Activated T-helper 17 cell treated with anti-CD3 and anti-CD28 coated beads, Interleukin-2, amount 50 U/mL, for 72 hours (primary cell): ENCODE data around the gene ACADSB. TPM values are rescaled to one million over a fixed set of nuclear protein-coding genes. Genes with fewer than 3 reads are reported as not detected.

Experiments used
- ATAC-seq: fragments of 150-1000 bp; cut with Tn5 transposase; replicated peaks from 2 replicates; pipeline ENCODE4 v1.10.0; 2021; ENCODE audit warnings: mild to moderate bottlenecking, moderate library complexity
- H3K27ac Mint-ChIP-seq: one replicate; pipeline ENCODE4 v1.8.0; 2022; ENCODE audit warnings: mixed read lengths
- H3K27me3 Mint-ChIP-seq: one replicate; pipeline ENCODE4 v1.8.0; 2022; ENCODE audit warnings: mixed read lengths
- H3K36me3 Mint-ChIP-seq: one replicate; pipeline ENCODE4 v1.8.0; 2022; ENCODE audit warnings: low read depth, mild to moderate bottlenecking, mixed read lengths
- H3K4me1 Mint-ChIP-seq: one replicate; pipeline ENCODE4 v1.8.0; 2022; ENCODE audit warnings: mixed read lengths
- H3K4me3 Mint-ChIP-seq: one replicate; pipeline ENCODE4 v1.8.0; 2022; ENCODE audit warnings: mild to moderate bottlenecking, mixed read lengths
- H3K9me3 Mint-ChIP-seq: one replicate; pipeline ENCODE4 v1.8.0; 2022; ENCODE audit warnings: mixed read lengths
- total RNA-seq, 2 donors: library from RNA; stranded (reverse); gene quantifications; one replicate each; pipeline ENCODE4 v1.2.3, GENCODE V29; 2022

Gene ACADSB
- 10 to 100 TPM; 25.1 to 30.6 TPM for total RNA-seq

DNA sequence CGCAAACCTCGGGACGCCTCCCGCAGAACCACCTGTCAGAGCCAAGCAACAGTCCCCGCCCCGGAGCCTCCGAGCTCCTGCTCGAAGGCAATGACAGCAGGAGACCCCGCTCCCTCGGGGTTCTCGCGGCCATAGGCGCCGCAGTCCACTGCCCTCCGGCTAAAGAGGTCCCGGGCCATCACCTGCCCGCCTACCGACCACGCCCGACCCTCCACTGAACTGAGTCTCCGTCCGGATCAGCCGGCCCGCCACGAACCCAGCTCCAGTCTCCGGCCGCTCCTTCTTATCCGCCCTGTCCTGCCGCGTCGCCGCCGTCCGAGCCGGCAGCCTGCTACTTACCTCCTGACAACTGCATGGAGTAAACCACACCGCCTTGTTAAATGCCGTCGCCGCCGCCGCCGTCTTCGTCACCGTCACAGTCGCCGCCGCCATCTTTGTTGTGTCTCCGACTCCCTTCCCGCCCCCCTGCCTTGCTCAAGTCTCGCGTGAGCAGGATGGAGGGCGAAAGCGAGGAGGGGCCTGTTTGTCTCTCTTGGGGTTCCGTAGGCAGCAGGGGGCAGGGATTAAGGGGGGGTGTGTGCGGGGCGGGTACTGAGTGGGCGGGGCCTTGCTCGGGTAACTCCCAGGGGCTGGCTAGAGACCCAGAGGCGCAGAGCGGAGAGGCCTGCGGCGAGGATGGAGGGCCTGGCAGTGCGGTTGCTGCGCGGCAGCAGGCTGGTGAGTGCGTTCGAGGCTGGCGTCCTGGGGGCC, at the start of gene ACADSB, which contains the start of gene IKZF5:
TSS of gene ACADSB (plus strand) at position 652 of the 750 bp plus-strand sequence. CDS start at position 676, 24 bp downstream.
TSS of gene IKZF5 (minus strand) at position 441 of the 750 bp plus-strand sequence. CDS start 10,170 bp downstream, outside the sequence.
- peak; percentile 92 for ATAC-seq
- peak within 1 kb of the TSS; percentile 95 for H3K27ac Mint-ChIP-seq

DNA sequence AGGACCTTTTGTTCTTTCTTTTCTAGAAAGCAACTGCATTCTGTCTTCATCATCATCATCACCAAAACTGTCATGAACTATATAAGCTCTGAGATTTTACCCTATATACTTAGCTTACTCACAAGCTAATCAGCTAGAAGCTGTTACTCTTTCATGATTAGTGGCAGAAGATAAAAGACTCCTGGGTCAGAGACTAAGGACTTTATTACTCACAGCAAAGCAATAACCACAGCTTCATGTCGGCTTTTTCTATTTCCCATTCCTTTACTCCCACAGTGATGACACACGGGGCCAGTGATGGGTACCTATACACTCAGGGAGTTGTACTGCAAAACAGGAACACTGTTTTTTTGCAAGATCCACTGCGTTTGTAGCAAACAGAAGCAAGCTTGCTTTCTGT, 46.4 kb upstream of the ACADSB start:
- Mint-ChIP-seq H3K4me3 (no peak overlapping the region), H3K9me3 (peaks cover 7% of the 10 kb centered on the region), H3K27me3 (peaks cover 10% of the 10 kb centered on the region), H3K27ac (no peak overlapping the region), H3K4me1 (no peaks in the 10 kb centered on the region), H3K36me3 (no peaks in the 10 kb centered on the region)
- ATAC-seq, result peak; percentile 80

More for the DNA sequence above, at the start of gene ACADSB, which contains the start of gene IKZF5:
- H3K27me3 Mint-ChIP-seq, result no peaks in the 10 kb centered on the region
- H3K9me3 Mint-ChIP-seq, result no peaks in the 10 kb centered on the region
- peaks cover 22% of the 10 kb centered on the region for H3K4me1 Mint-ChIP-seq
- peaks cover 32% of the 10 kb centered on the region for H3K36me3 Mint-ChIP-seq
- peak within 1 kb of the TSS; percentile 90 for H3K4me3 Mint-ChIP-seq

DNA sequence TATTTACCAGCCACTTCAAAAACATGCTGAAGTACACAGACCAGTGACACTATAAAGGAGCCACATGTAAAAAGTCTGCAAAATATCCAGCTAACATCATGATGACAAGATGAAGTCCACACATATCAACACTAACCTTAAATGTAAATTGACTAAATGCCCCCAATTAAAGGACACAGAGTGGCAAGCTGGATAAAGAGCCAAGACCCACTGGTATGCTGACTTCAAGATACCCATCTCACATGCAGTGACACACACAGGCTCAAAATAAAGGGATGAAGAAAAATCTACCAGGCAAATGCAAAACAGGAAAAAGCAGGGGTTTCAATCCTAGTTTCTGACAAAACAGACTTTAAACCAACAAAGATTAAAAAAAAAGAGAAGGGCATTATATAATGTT, 41.9 kb upstream of the ACADSB start:
- Mint-ChIP-seq H3K36me3 (no peaks in the 10 kb centered on the region), H3K27ac (no peak overlapping the region), H3K27me3 (peaks cover 19% of the 10 kb centered on the region), H3K4me3 (no peak overlapping the region), H3K4me1 (no peaks in the 10 kb centered on the region), H3K9me3 (peaks cover 14% of the 10 kb centered on the region)
- ATAC-seq, result no peak

GRCh38 chr10:122968698-122969097, 40.1 kb upstream of the ACADSB start:
- Mint-ChIP-seq H3K36me3 (no peaks in the 10 kb centered on the region), H3K27me3 (peaks cover 16% of the 10 kb centered on the region), H3K9me3 (peaks cover 14% of the 10 kb centered on the region), H3K4me1 (no peaks in the 10 kb centered on the region), H3K27ac (no peak overlapping the region), H3K4me3 (no peak overlapping the region)
- ATAC-seq, result no peak

- Mint-ChIP-seq H3K36me3 (no peaks in the 10 kb centered on the region), H3K4me3 (no peak overlapping the region), H3K27ac (no peak overlapping the region), H3K4me1 (no peaks in the 10 kb centered on the region), H3K27me3 (peaks cover 5% of the 10 kb centered on the region), H3K9me3 (peaks cover 3% of the 10 kb centered on the region)
- ATAC-seq, result no peak
These were observed 34.8 kb upstream of the ACADSB start for GRCh38 chr10:122974023-122974422.

DNA sequence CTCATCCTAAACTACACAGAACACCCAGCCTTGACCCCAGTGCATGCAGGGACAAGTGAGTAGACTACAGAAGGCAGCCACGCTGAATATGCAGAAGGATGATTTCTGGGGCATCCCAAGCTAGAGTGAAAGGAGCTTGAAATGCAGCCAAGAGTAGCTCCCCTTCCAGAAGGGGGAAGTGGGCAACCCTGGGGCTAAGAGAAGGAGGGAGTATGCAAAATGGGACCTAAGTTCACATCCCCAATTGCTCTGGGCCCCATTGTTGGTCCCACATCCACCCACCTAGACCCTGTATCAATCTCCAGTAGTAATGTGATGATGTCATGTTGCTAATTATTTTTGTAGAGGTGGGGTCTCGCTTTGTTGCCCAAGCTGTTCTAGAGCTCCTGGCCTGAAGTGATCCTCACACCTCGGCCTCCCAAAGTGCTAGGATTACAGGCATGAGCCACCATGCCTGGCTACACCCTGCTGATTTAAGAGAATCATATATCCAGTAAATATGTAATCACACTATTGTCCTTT, 34.2 kb upstream of the ACADSB start:
- H3K9me3 Mint-ChIP-seq, result no peaks in the 10 kb centered on the region
- no peaks in the 10 kb centered on the region for H3K36me3 Mint-ChIP-seq
- H3K27ac Mint-ChIP-seq, result no peak overlapping the region
- H3K4me3 Mint-ChIP-seq, result no peak overlapping the region
- H3K4me1 Mint-ChIP-seq, result no peaks in the 10 kb centered on the region
- no peak for ATAC-seq
- H3K27me3 Mint-ChIP-seq, result peaks cover 5% of the 10 kb centered on the region

DNA sequence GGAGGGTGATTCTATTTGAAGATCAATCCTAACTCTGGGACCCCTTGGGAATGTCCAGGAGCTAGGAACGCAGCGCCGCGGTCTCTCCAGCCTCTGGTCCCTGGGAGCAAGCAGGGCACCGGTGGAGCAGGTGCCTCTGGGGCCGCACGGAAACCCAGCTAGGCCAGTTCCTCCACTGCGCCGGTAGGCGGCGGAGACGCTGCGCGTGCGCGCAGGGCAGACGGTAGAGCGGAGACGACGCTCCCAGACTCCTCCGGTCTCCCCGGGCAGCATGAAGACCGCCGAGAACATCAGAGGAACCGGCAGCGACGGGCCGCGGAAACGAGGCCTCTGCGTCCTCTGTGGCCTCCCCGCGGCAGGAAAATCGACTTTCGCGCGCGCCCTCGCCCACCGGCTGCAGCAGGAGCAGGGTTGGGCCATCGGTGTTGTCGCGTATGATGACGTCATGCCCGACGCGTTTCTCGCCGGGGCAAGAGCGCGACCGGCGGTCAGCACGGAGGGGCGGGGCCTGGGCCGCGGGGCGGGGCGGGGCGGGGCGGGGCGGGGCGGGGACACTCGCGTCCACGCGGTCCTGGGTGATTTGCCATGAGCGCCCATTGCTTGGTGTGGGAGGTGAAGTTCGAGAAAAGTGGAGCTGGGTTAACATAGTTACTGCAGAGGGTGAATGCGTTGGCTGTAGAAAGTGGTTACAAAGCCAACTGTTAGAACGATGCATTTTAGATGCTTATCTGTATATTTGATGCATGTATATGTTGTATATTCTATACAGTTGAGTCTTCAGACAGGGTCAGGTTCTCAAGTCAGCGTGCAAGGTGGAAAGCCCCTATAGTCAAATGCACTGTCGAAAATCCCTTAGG, 28.4 kb upstream of the ACADSB start, which contains the start of gene PSTK:
TSS of gene PSTK (plus strand) at position 193 of the 857 bp plus-strand sequence. CDS start at position 272, 79 bp downstream.
- H3K4me1 Mint-ChIP-seq, result peaks cover 16% of the 10 kb centered on the region
- H3K4me3 Mint-ChIP-seq, result peak within 1 kb of the TSS; percentile 90
- peaks cover 18% of the 10 kb centered on the region for H3K36me3 Mint-ChIP-seq
- no peaks in the 10 kb centered on the region for H3K9me3 Mint-ChIP-seq
- H3K27me3 Mint-ChIP-seq, result no peaks in the 10 kb centered on the region
- ATAC-seq, result peak; percentile 98
- peak within 1 kb of the TSS; percentile 93 for H3K27ac Mint-ChIP-seq

GRCh38 chr10:122981066-122981464, 27.7 kb upstream of the ACADSB start:
- H3K4me3 Mint-ChIP-seq, result peak overlapping the region; percentile 90

GRCh38 chr10:122983898-122984297, 24.9 kb upstream of the ACADSB start:
- Mint-ChIP-seq H3K27ac (no peak overlapping the region), H3K4me3 (no peak overlapping the region), H3K9me3 (no peaks in the 10 kb centered on the region), H3K27me3 (no peaks in the 10 kb centered on the region), H3K4me1 (peaks cover 16% of the 10 kb centered on the region), H3K36me3 (peaks cover 27% of the 10 kb centered on the region)
- ATAC-seq, result no peak

More at GRCh38 chr10:122981066-122981464, 27.7 kb upstream of the ACADSB start:
- H3K27me3 Mint-ChIP-seq, result no peaks in the 10 kb centered on the region
- H3K9me3 Mint-ChIP-seq, result no peaks in the 10 kb centered on the region
- H3K36me3 Mint-ChIP-seq, result peaks cover 19% of the 10 kb centered on the region
- no peak for ATAC-seq
- H3K27ac Mint-ChIP-seq, result peak overlapping the region; percentile 93
- H3K4me1 Mint-ChIP-seq, result peaks cover 16% of the 10 kb centered on the region

DNA sequence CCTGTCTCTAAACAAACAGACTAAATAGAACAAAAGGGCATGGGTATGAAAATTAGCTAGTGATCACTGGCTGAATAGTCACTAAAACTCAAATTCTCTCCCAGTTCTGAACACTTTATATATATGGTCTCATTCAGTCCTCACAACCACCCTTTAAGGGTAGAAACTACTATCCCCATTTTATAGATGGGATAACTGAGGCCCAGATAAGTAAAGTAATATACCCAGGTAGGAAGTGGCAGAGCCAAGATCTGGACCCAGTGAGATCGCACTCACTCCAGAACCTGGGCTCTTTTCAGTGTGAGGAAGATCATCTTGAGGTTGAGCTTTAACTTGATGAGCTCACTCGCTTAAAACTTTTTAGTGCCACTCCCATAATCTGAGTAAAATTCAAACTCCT, 24.1 kb upstream of the ACADSB start:
- Mint-ChIP-seq H3K27me3 (no peaks in the 10 kb centered on the region), H3K4me3 (no peak overlapping the region), H3K36me3 (peaks cover 27% of the 10 kb centered on the region), H3K27ac (no peak overlapping the region), H3K4me1 (peaks cover 16% of the 10 kb centered on the region), H3K9me3 (no peaks in the 10 kb centered on the region)
- ATAC-seq, result no peak

DNA sequence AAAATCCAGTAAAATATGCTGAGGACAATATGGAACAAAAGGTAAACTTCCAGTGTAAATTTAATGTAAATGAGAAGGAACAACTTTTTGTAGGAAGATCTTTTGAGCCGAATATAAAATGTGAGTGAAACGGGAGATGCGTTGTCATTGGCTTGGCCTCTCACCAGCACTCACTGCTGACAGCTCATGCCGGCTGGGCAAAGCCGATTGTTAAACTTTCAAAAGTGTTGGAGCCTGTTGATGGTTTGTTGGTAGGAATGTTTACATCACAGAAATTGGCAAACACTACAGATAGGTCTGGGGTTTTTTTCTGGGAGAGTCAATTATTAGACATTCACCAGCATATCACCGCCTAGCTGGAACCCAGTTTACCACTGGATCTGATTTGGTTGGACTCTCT, 22.5 kb upstream of the ACADSB start:
- Mint-ChIP-seq H3K27me3 (no peaks in the 10 kb centered on the region), H3K4me3 (no peak overlapping the region), H3K4me1 (peaks cover 2% of the 10 kb centered on the region), H3K9me3 (no peaks in the 10 kb centered on the region), H3K27ac (no peak overlapping the region), H3K36me3 (peaks cover 36% of the 10 kb centered on the region)
- ATAC-seq, result no peak

GRCh38 chr10:122988501-122988900, 20.3 kb upstream of the ACADSB start:
- H3K4me1 Mint-ChIP-seq, result no peaks in the 10 kb centered on the region

DNA sequence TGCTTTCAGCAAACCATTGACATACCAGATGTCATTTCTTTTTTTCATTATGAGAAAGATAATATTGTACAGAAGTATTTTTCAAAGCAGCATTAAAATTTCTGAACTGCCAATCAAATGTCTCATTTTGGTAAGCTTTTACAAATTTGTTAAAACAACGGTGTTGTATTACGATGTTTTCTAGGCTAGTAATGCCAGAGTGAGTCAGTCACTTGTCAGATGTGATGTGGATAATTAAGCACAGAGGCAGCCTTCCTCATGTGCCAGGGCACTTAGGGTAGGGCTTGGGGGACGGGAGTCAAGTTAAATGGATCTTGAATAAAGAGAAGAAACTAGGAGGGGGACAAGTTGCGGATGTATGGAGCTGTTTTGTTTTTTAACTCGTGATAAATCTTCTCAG, 18.5 kb upstream of the ACADSB start:
- Mint-ChIP-seq H3K27me3 (no peaks in the 10 kb centered on the region), H3K4me1 (no peaks in the 10 kb centered on the region), H3K27ac (peak overlapping the region; percentile 14), H3K36me3 (peaks cover 54% of the 10 kb centered on the region), H3K9me3 (no peaks in the 10 kb centered on the region), H3K4me3 (no peak overlapping the region)
- ATAC-seq, result no peak

More at GRCh38 chr10:122988501-122988900, 20.3 kb upstream of the ACADSB start:
- Mint-ChIP-seq H3K27me3 (no peaks in the 10 kb centered on the region), H3K4me3 (no peak overlapping the region), H3K9me3 (no peaks in the 10 kb centered on the region), H3K36me3 (peaks cover 51% of the 10 kb centered on the region), H3K27ac (no peak overlapping the region)
- no peak for ATAC-seq

DNA sequence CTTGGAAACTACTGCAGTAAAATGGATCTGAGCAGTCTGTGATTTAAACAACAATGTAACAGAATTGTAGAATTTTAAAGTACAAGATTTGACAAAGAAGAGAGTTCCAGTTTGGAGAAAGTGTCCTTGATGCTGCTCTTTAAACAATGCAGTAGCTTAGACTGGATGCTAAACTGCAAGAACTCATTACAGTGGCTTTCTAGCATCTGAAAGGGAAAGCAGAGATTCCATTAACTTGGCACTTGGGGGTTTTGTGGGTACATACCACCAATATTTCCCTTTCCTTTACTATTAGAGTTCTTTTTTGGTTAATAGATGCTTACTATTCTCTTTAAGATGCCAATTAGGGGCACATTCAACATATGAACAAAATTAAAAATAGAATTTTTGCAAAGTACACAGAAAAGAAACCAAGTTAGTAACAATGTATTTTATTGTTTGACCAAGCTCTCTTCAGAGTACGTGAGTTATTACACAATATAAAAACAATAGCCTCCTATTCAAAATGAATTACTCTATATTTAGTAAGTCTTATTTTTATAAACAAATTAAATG, 16.7 kb upstream of the ACADSB start:
- H3K27me3 Mint-ChIP-seq, result no peaks in the 10 kb centered on the region
- no peak overlapping the region for H3K27ac Mint-ChIP-seq
- H3K4me1 Mint-ChIP-seq, result no peaks in the 10 kb centered on the region
- peaks cover 63% of the 10 kb centered on the region for H3K36me3 Mint-ChIP-seq
- no peak overlapping the region for H3K4me3 Mint-ChIP-seq
- H3K9me3 Mint-ChIP-seq, result no peaks in the 10 kb centered on the region
- ATAC-seq, result no peak
